ENCODE results near the gene TCF25.
A peak's percentile ranks its signal among the peaks of the same experiment; 100 is the strongest.
"Not testable (repeated sequence)": the region's sequence is repeated elsewhere in the genome, so short reads cannot be mapped to it uniquely, and the experiment has no call there.

Gene TCF25

GRCh38 chr16:89871895-89872294 lies 1.5 kb upstream of the TCF25 start:
- H3K9me2 ChIP-seq (replicated peaks; ENCODE audit: insufficient read depth, low read length), result no peaks in the 10 kb centered on the region
- H3K9ac ChIP-seq (ENCODE audit: low read length), result no peak overlapping the region
- no peak overlapping the region for H3K4me3 ChIP-seq (ENCODE audit: insufficient read depth, low read length, poor library complexity, severe bottlenecking)
- no peak overlapping the region for H3K4me2 ChIP-seq (ENCODE audit: low read depth, low read length, poor library complexity, severe bottlenecking)
- no peaks in the 10 kb centered on the region; the same call in 1 of the 2 replicates for H3K9me3 ChIP-seq (ENCODE audit: insufficient read depth, low read length)
- H3K79me2 ChIP-seq (ENCODE audit: insufficient read depth, low read length), result peaks cover 25% of the 10 kb centered on the region
- TF ChIP-seq CTCF (IDR thresholded peaks at IDR 0.05; ENCODE audit: insufficient read depth, low read length, poor library complexity, severe bottlenecking) (no peak), EZH2phosphoT487 (conservative IDR thresholded peaks at IDR 0.05; ENCODE audit: low read length) (no peak)
- H3K27ac ChIP-seq (ENCODE audit: low read depth, low read length), result no peak overlapping the region
- H3F3A ChIP-seq (ENCODE audit: insufficient read depth), result 0 out of 2 replicates have a peak, but pooled peaks cover 9% of the 10 kb centered on the region
- H3K27me3 ChIP-seq (ENCODE audit: low read length), result no peaks in the 10 kb centered on the region
- H4K20me1 ChIP-seq (ENCODE audit: low read depth, low read length), result peaks cover 11% of the 10 kb centered on the region
- peaks cover 14% of the 10 kb centered on the region for H3K36me3 ChIP-seq (ENCODE audit: low read length)
- no peak overlapping the region for H2AFZ ChIP-seq (ENCODE audit: low read depth, low read length, severe bottlenecking)

- Histone ChIP-seq H3K27me3 (ENCODE audit: low read length) (no peaks in the 10 kb centered on the region), H3K36me3 (ENCODE audit: low read length) (peaks cover 20% of the 10 kb centered on the region), H4K20me1 (ENCODE audit: low read depth, low read length) (peaks cover 15% of the 10 kb centered on the region), H3K27ac (ENCODE audit: low read depth, low read length) (peak overlapping the region; percentile 92), H3K9ac (ENCODE audit: low read length) (peak overlapping the region; percentile 95), H3K9me3 (ENCODE audit: insufficient read depth, low read length) (no peaks in the 10 kb centered on the region), H3K4me2 (ENCODE audit: low read depth, low read length, poor library complexity, severe bottlenecking) (peak overlapping the region; percentile 83), H3F3A (ENCODE audit: insufficient read depth) (0 out of 2 replicates have a peak, but pooled peaks cover 9% of the 10 kb centered on the region), H3K79me2 (ENCODE audit: insufficient read depth, low read length) (peaks cover 44% of the 10 kb centered on the region), H2AFZ (ENCODE audit: low read depth, low read length, severe bottlenecking) (no peak overlapping the region), H3K4me3 (ENCODE audit: insufficient read depth, low read length, poor library complexity, severe bottlenecking) (peak overlapping the region; percentile 88), H3K9me2 (replicated peaks; ENCODE audit: insufficient read depth, low read length) (no peaks in the 10 kb centered on the region)
- TF ChIP-seq EZH2phosphoT487 (conservative IDR thresholded peaks at IDR 0.05; ENCODE audit: low read length) (no peak), CTCF (IDR thresholded peaks at IDR 0.05; ENCODE audit: insufficient read depth, low read length, poor library complexity, severe bottlenecking) (no peak)
Observed at GRCh38 chr16:89873972-89874689, 739 bp downstream of the TCF25 start.

GRCh38 chr16:89879123-89879522 lies 5.7 kb downstream of the TCF25 start:
- not testable (repeated sequence) for H3K9me3 ChIP-seq (ENCODE audit: insufficient read depth, low read length); H3K27me3 ChIP-seq (ENCODE audit: low read length); H3K27ac ChIP-seq (ENCODE audit: low read depth, low read length); H3K4me3 ChIP-seq (ENCODE audit: insufficient read depth, low read length, poor library complexity, severe bottlenecking); H3K9me2 ChIP-seq (replicated peaks; ENCODE audit: insufficient read depth, low read length); H2AFZ ChIP-seq (ENCODE audit: low read depth, low read length, severe bottlenecking); H3K4me2 ChIP-seq (ENCODE audit: low read depth, low read length, poor library complexity, severe bottlenecking); H3K9ac ChIP-seq (ENCODE audit: low read length); H3F3A ChIP-seq (ENCODE audit: insufficient read depth)
- Histone ChIP-seq H3K36me3 (ENCODE audit: low read length) (peaks cover 23% of the 10 kb centered on the region), H3K79me2 (ENCODE audit: insufficient read depth, low read length) (peaks cover 80% of the 10 kb centered on the region), H4K20me1 (ENCODE audit: low read depth, low read length) (peaks cover 15% of the 10 kb centered on the region)

All from SU-DHL-6 (cell line).